Activated CD4-positive, alpha-beta memory T cell treated with anti-CD3 and anti-CD28 coated beads for 36 hours (primary cell): ENCODE measurements around the gene CYP4Z1. TPM values are rescaled to one million over a fixed set of nuclear protein-coding genes. Genes with fewer than 3 reads are reported as not detected.
"Not testable (repeated sequence)": the region's sequence is repeated elsewhere in the genome, so short reads cannot be mapped to it uniquely, and the experiment has no call there.

Source experiments
- CTCF ChIA-PET: fragments of 350-600 bp; sonication (Branson Sonifier 250); formaldehyde crosslinking; loops from one replicate; lab custom pipeline; 2021; ENCODE audit warnings: antibody characterized with exemption, inconsistent platforms; lab: Charles Lee
- POLR2A ChIA-PET: fragments of 350-600 bp; sonication (Branson Sonifier 250); formaldehyde crosslinking; loops from one replicate; lab custom pipeline; 2021; ENCODE audit warnings: antibody characterized with exemption; lab: Charles Lee
- DNase-seq: peaks from one replicate; pipeline ENCODE4 v3.0.0-alpha.2; 2020
- H3K27ac Mint-ChIP-seq: one replicate; pipeline ENCODE4 v1.8.0; 2021; ENCODE audit warnings: mixed read lengths
- H3K27me3 Mint-ChIP-seq: one replicate; pipeline ENCODE4 v1.8.0; 2021; ENCODE audit warnings: mixed read lengths
- H3K36me3 Mint-ChIP-seq: one replicate; pipeline ENCODE4 v1.8.0; 2021; ENCODE audit warnings: mixed read lengths
- H3K4me1 Mint-ChIP-seq: one replicate; pipeline ENCODE4 v1.8.0; 2021; ENCODE audit warnings: low read depth, mixed read lengths
- H3K4me3 Mint-ChIP-seq: one replicate; pipeline ENCODE4 v1.8.0; 2021; ENCODE audit warnings: mild to moderate bottlenecking, mixed read lengths
- H3K9me3 Mint-ChIP-seq: one replicate; pipeline ENCODE4 v1.8.0; 2021; ENCODE audit warnings: mixed read lengths
- intact Hi-C: fragments of 100-400 bp; cut with micrococcal nuclease; formaldehyde crosslinking; loops from one replicate; pipeline ENCODE4 v1.15.1; 2023
- total RNA-seq, 2 experiments: library from RNA; stranded (reverse); gene quantifications; one replicate each; pipeline ENCODE4 v1.2.3, GENCODE V29; 2021

CYP4Z1 gene, protein sequence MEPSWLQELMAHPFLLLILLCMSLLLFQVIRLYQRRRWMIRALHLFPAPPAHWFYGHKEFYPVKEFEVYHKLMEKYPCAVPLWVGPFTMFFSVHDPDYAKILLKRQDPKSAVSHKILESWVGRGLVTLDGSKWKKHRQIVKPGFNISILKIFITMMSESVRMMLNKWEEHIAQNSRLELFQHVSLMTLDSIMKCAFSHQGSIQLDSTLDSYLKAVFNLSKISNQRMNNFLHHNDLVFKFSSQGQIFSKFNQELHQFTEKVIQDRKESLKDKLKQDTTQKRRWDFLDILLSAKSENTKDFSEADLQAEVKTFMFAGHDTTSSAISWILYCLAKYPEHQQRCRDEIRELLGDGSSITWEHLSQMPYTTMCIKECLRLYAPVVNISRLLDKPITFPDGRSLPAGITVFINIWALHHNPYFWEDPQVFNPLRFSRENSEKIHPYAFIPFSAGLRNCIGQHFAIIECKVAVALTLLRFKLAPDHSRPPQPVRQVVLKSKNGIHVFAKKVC
- not detected for total RNA-seq

DNA sequence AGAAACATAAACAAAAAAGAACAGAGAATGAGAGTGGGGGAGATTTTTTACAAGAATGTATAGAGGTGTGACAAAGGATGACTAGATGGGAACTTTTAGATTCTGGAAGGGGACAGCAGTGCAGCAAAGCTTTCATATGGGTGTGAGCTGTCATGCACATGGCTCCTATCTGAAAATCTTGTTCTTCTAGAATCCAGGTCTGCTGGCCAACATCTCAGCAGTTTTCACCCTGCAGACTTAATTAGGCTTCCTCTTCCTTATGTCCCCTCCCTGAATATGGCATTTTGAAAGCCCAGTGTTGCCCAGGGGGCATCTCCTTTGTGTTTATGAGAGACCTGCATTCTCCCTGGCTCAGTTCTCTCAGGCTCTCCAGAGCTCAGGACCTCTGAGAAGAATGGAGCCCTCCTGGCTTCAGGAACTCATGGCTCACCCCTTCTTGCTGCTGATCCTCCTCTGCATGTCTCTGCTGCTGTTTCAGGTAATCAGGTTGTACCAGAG, at the start of gene CYP4Z1:
CYP4Z1 (plus strand) TSS at position 135 of the 498 bp plus-strand sequence; CDS start at position 395, 260 bp downstream.
- H3K4me3 Mint-ChIP-seq, result no peak within 1 kb of the TSS
- no peaks in the 10 kb centered on the region for H3K4me1 Mint-ChIP-seq
- H3K9me3 Mint-ChIP-seq, result no peaks in the 10 kb centered on the region
- ChIA-PET POLR2A (no interaction called here), CTCF (no interaction called here)
- peaks cover 12% of the 10 kb centered on the region for H3K27me3 Mint-ChIP-seq
- H3K36me3 Mint-ChIP-seq, result no peaks in the 10 kb centered on the region
- DNase-seq, result no peak
- H3K27ac Mint-ChIP-seq, result no peak within 1 kb of the TSS
- intact Hi-C loops, result no loop called here

DNA sequence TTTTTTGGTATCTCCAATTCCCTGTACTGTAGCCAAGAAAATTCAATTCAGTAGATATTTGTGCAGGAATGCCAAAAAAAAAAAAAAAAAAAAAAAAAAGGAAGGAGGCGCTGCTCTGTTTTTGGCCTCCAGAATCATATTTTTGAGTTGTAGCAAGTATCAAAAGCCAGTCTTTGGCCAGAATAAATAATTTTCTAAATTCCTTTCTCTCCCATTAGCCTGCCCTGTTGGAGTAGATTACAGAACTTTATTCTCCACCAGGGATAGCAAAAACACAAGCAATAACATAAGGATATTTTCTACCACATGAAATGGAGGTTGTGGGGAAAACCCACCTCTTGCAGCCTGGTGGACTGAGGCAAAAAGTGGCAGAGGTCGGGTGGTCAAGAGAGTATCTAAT, 46.0 kb upstream of the CYP4Z1 start:
- peaks cover 25% of the 10 kb centered on the region for H3K27me3 Mint-ChIP-seq
- no peaks in the 10 kb centered on the region for H3K9me3 Mint-ChIP-seq
- H3K36me3 Mint-ChIP-seq, result no peaks in the 10 kb centered on the region
- H3K27ac Mint-ChIP-seq, result no peak overlapping the region
- POLR2A ChIA-PET, result no interaction called here
- no peak for DNase-seq
- no peaks in the 10 kb centered on the region for H3K4me1 Mint-ChIP-seq
- CTCF ChIA-PET, result no interaction called here
- intact Hi-C loops, result no loop called here
- no peak overlapping the region for H3K4me3 Mint-ChIP-seq

- Mint-ChIP-seq H3K4me1 (no peaks in the 10 kb centered on the region), H3K36me3 (no peaks in the 10 kb centered on the region), H3K27me3 (peaks cover 28% of the 10 kb centered on the region)
Measured at GRCh38 chr1:47023268-47024140, 43.5 kb upstream of the CYP4Z1 start, which contains the start of gene CYP4X1. Gene CYP4X1 (plus strand): TSS chr1:47023669. CDS start chr1:47023818, 149 bp downstream.

DNA sequence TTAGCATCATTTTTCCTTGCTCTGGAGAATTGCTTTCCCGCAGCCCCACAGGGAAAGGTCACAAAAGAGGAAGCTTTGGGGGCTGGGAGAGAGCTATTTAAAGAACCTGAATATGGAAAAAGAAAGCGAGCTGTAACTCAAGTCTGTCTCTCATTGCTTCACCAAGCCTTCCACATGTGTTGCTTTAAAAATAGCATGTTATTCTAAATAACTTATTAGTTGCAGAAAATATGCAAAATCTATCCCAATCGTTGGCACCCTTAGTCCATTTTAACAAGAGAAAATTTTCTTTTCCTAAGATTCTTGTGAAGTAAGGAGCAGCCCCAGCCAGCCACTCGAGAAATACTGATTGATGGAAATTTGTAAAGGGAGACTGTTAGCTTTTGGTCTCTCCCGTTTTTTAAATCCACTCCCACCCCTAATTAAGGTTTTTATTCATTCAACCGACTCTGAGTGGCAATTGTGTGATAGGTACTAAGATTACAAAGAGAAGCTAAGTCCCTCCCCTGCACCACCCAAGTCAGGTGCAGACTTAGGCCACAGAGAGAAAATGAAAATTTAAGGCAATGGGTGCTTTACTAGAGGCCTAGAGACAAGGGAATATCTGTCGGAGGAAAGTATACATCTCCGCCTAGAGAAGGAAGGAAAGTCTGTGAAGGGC, 42.8 kb upstream of the CYP4Z1 start:
- intact Hi-C loops, result no loop called here
- CTCF ChIA-PET, result no interaction called here
- H3K4me1 Mint-ChIP-seq, result no peaks in the 10 kb centered on the region
- no peak overlapping the region for H3K27ac Mint-ChIP-seq
- H3K27me3 Mint-ChIP-seq, result peaks cover 28% of the 10 kb centered on the region
- no peak overlapping the region for H3K4me3 Mint-ChIP-seq
- POLR2A ChIA-PET, result no interaction called here
- no peaks in the 10 kb centered on the region for H3K36me3 Mint-ChIP-seq
- H3K9me3 Mint-ChIP-seq, result no peaks in the 10 kb centered on the region
- DNase-seq, result no peak

More at GRCh38 chr1:47023268-47024140, 43.5 kb upstream of the CYP4Z1 start, which contains the start of gene CYP4X1:
- ChIA-PET POLR2A (no interaction called here), CTCF (no interaction called here)
- intact Hi-C loops, result no loop called here
- no peak within 1 kb of the TSS for H3K4me3 Mint-ChIP-seq
- no peak within 1 kb of the TSS for H3K27ac Mint-ChIP-seq
- DNase-seq, result no peak
- no peaks in the 10 kb centered on the region for H3K9me3 Mint-ChIP-seq

DNA sequence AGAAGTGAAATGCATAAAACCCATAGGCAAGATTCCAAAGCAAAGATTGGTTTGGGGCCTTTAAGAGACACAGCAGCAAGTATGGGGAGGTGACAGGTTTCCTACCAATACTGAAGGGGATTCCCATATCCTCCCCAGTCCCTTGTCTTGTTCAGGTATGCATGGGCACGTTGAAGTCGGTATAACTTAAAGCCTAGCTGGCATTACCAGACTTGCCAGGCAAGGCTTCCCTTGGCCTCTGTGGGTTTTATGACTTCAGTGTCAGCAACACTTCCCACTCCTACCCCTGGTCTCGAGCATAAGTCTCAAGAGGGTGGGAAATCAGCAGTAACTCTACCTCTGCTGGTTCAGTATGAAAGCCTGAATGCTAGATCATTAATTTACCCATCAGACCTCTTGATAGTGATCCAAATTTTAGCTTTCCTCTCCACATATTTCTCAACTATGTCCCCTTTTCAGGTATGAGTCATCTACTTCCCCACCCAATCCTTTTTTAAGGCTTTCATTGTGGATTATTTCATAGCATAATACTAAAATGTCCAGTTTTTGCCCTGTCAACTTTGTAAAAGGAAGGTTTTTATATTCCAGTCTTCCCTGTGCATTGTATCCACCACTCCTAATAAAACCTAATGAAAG, 36.7 kb upstream of the CYP4Z1 start:
- H3K4me3 Mint-ChIP-seq, result no peak overlapping the region
- H3K36me3 Mint-ChIP-seq, result no peaks in the 10 kb centered on the region
- intact Hi-C loops, result no loop called here
- H3K27me3 Mint-ChIP-seq, result peaks cover 16% of the 10 kb centered on the region
- ChIA-PET POLR2A (no interaction called here), CTCF (no interaction called here)
- no peaks in the 10 kb centered on the region for H3K9me3 Mint-ChIP-seq
- H3K4me1 Mint-ChIP-seq, result no peaks in the 10 kb centered on the region
- DNase-seq, result no peak
- no peak overlapping the region for H3K27ac Mint-ChIP-seq

- H3K27me3 Mint-ChIP-seq, result peaks cover 16% of the 10 kb centered on the region
- DNase-seq, result no peak
- H3K27ac Mint-ChIP-seq, result no peak overlapping the region
- no peak overlapping the region for H3K4me3 Mint-ChIP-seq
- CTCF ChIA-PET, result interaction anchor here (0.6 kb wide), 1 partner anchor 311 kb away, joined by 3 read pairs; no protein-coding TSS in a partner anchor
- H3K4me1 Mint-ChIP-seq, result no peaks in the 10 kb centered on the region
- intact Hi-C loops, result no loop called here
- H3K36me3 Mint-ChIP-seq, result no peaks in the 10 kb centered on the region
- POLR2A ChIA-PET, result no interaction called here
- no peaks in the 10 kb centered on the region for H3K9me3 Mint-ChIP-seq
Measured at GRCh38 chr1:47031059-47031458, 36.0 kb upstream of the CYP4Z1 start.

DNA sequence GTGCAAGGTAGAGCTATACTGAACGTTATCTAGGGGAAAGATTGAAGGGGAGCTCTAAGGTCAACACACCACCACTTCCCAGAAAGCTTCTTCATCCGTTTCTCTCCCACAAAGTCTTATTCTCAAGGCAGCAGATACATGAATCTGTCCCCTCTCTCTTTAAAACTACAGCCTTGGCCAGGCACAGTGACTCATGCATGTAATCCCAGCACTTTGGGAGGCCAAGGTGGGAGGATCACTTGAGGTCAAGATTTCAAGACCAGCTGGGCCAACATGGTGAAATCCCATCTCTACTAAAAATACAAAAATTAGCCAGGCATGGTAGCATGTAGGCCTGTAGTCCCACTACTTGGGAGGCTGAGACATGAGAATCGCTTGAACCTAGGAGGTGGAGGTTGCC, 35.4 kb upstream of the CYP4Z1 start:
- CTCF ChIA-PET, result interaction anchor here (0.6 kb wide), 1 partner anchor 311 kb away, joined by 3 read pairs; no protein-coding TSS in a partner anchor
- DNase-seq, result no peak
- intact Hi-C loops, result no loop called here
- POLR2A ChIA-PET, result no interaction called here
- Mint-ChIP-seq H3K27ac (no peak overlapping the region), H3K36me3 (no peaks in the 10 kb centered on the region), H3K4me3 (no peak overlapping the region), H3K27me3 (peaks cover 16% of the 10 kb centered on the region), H3K9me3 (no peaks in the 10 kb centered on the region), H3K4me1 (no peaks in the 10 kb centered on the region)

- intact Hi-C loops, result no loop called here
- DNase-seq, result no peak
- no peaks in the 10 kb centered on the region for H3K36me3 Mint-ChIP-seq
- H3K27me3 Mint-ChIP-seq, result peaks cover 5% of the 10 kb centered on the region
- H3K9me3 Mint-ChIP-seq, result no peaks in the 10 kb centered on the region
- ChIA-PET POLR2A (no interaction called here), CTCF (no interaction called here)
- no peak overlapping the region for H3K27ac Mint-ChIP-seq
- no peaks in the 10 kb centered on the region for H3K4me1 Mint-ChIP-seq
- no peak overlapping the region for H3K4me3 Mint-ChIP-seq
Measured at GRCh38 chr1:47036764-47037163, 30.3 kb upstream of the CYP4Z1 start.

DNA sequence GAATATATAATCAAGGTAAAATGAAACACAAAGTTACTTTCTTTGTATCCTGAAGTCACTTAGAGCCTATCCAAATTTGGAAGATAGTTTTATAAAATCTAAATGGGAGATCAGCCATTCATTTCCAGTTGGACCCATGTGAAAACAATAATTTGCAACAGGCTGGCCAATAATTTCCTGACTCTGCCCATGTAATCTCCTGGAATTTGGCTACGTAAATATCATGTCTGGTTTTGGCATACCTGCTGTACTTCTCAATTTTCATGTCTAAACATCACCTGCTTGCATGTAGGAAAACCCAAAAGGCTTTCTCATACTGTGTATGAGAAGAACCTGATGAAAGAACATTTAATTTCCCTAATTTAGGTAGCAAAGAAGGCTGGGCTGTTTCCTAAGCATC, 7.7 kb upstream of the CYP4Z1 start:
- no peak for DNase-seq
- Mint-ChIP-seq H3K4me1 (peaks cover 4% of the 10 kb centered on the region), H3K27ac (no peak overlapping the region), H3K27me3 (peaks cover 32% of the 10 kb centered on the region), H3K9me3 (peaks cover 4% of the 10 kb centered on the region), H3K4me3 (no peak overlapping the region), H3K36me3 (no peaks in the 10 kb centered on the region)
- ChIA-PET POLR2A (no interaction called here), CTCF (no interaction called here)
- intact Hi-C loops, result no loop called here

- H3K27ac Mint-ChIP-seq, DNase-seq, H3K9me3 Mint-ChIP-seq, POLR2A ChIA-PET, H3K4me3 Mint-ChIP-seq, CTCF ChIA-PET, intact Hi-C loops, H3K27me3 Mint-ChIP-seq, H3K36me3 Mint-ChIP-seq, H3K4me1 Mint-ChIP-seq: not testable (repeated sequence)
Measured at GRCh38 chr1:47069080-47069479, 2.0 kb downstream of the CYP4Z1 start.

- DNase-seq, H3K27ac Mint-ChIP-seq, H3K9me3 Mint-ChIP-seq, H3K36me3 Mint-ChIP-seq, H3K27me3 Mint-ChIP-seq, H3K4me1 Mint-ChIP-seq, intact Hi-C loops, H3K4me3 Mint-ChIP-seq, POLR2A ChIA-PET, CTCF ChIA-PET: not testable (repeated sequence)
Measured at GRCh38 chr1:47069509-47069908, 2.5 kb downstream of the CYP4Z1 start.
